Ectodermal cell (in vitro differentiated cells): ENCODE results near the gene VWA8.

ENCODE experiments used
- H3K27ac ChIP-seq: 2 replicates; pipeline ENCODE4 v1.7.0; 2013; ENCODE audit warnings: mild to moderate bottlenecking, low read depth, low read length; ENCODE audit not compliant: insufficient read depth, poor library complexity, severe bottlenecking
- H3K27me3 ChIP-seq: 2 replicates; pipeline ENCODE4 v1.7.0; 2013; ENCODE audit warnings: mild to moderate bottlenecking, low read length; ENCODE audit not compliant: insufficient read depth, control insufficient read depth, poor library complexity, severe bottlenecking
- H3K36me3 ChIP-seq: one replicate; pipeline ENCODE4 v1.7.0; 2013; ENCODE audit warnings: low read length; ENCODE audit not compliant: control insufficient read depth, insufficient read depth
- H3K4me1 ChIP-seq: one replicate; pipeline ENCODE4 v1.7.0; 2013; ENCODE audit warnings: low read length; ENCODE audit not compliant: control insufficient read depth, insufficient read depth
- H3K4me3 ChIP-seq: 2 replicates; pipeline ENCODE4 v1.7.0; 2013; ENCODE audit warnings: low read depth, low read length, control low read depth; ENCODE audit not compliant: insufficient read depth
- H3K9me3 ChIP-seq: 2 replicates; pipeline ENCODE4 v1.7.0; 2013; ENCODE audit warnings: mild to moderate bottlenecking, low read length, moderate library complexity; ENCODE audit not compliant: control insufficient read depth
- WGBS, 2 experiments: methylation state at CpG; one replicate each; pipeline ENCODE4 v1.1.7; 2013; ENCODE audit warnings: missing lambda C conversion rate in 2 of 2; 5-methylcytosine and 5-hydroxymethylcytosine counted together

VWA8 gene

DNA sequence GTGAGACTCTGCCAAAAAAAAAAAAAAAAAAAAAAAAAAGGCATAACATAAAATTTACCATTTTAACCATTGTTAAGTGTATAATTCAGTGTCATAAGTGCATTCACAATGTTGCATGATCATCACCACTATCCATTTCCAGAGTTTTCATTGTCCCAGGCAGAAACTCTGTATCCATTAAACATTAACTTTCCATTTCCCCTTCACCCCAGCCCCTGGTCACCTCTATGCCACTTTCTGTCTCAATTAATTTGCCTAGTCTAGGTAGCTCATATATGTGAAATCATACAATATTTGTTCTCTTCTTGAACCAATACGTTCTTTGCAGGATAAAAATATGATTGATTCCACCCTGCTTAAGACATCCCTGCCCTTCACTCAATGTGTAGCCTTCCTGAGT is 31.0 kb upstream of the VWA8 start:
- WGBS, 2 experiments, result 82 to 88% methylated on average over 1 of the region's 1 CpG
- Histone ChIP-seq H3K4me3 (no peak overlapping the region), H3K27me3 (no peaks in the 10 kb centered on the region), H3K27ac (no peak overlapping the region), H3K36me3 (no peaks in the 10 kb centered on the region), H3K9me3 (no peaks in the 10 kb centered on the region), H3K4me1 (no peaks in the 10 kb centered on the region)

DNA sequence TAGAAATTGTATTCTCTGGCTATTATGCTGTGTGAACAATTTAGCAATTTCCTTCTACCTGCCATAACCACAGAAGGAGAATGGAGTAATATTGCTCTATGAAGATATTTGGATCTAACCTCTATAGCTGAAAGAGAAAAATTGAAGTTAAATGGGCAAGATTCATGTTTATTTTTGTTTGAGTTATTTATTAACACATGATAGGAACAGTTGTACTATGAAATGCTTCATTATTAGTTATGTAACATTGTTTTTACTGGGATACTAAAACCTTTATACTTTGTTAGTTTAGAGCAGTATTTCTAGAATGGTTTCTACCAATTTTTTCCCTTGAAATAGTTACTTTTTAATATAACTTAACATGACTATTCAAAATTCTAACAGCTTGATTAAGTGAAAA is 27.3 kb upstream of the VWA8 start:
- Histone ChIP-seq H3K4me3 (no peak overlapping the region), H3K27ac (no peak overlapping the region), H3K9me3 (no peaks in the 10 kb centered on the region), H3K36me3 (no peaks in the 10 kb centered on the region), H3K27me3 (no peaks in the 10 kb centered on the region), H3K4me1 (no peaks in the 10 kb centered on the region)

DNA sequence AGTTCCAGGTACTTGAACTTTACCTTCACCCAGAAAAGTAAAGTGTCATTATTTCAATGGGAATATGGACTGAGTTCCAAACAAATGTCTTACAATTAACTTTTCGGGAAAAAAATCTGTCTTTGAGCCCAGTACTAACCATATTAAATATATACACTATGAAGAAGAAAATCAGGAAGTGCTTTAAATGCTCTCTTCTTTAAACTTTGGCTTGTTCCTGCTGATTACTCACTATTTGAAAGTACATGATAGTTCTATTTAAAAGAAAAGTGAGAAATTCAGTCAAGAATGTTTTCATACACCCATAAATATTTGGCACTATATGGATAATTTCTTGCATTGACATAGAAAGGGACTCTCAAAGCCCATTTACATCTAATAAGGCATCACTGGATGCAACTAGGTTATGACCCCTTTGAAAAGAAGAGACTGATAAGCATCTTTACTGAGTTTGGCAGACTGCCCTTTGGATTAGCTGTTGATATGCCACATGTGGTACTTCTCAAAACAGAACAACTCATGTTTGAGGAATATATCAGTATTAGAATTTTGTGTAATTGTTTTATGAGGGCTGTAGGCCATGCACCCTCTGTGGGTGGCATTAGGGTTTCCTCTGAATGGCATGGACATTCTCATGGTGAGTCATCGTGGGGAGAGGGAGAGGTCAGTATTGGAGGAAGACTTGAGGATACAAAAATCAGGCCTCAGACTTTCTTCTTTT is 25.0 kb upstream of the VWA8 start:
- 90 to 91% methylated on average over 1 to 2 of the region's 2 CpGs for whole genome bisulfite sequencing, 2 experiments
- H3K9me3 ChIP-seq, result no peaks in the 10 kb centered on the region
- H3K27ac ChIP-seq, result no peak overlapping the region
- no peak overlapping the region for H3K4me3 ChIP-seq
- no peaks in the 10 kb centered on the region for H3K27me3 ChIP-seq
- H3K36me3 ChIP-seq, result no peaks in the 10 kb centered on the region
- H3K4me1 ChIP-seq, result no peaks in the 10 kb centered on the region

DNA sequence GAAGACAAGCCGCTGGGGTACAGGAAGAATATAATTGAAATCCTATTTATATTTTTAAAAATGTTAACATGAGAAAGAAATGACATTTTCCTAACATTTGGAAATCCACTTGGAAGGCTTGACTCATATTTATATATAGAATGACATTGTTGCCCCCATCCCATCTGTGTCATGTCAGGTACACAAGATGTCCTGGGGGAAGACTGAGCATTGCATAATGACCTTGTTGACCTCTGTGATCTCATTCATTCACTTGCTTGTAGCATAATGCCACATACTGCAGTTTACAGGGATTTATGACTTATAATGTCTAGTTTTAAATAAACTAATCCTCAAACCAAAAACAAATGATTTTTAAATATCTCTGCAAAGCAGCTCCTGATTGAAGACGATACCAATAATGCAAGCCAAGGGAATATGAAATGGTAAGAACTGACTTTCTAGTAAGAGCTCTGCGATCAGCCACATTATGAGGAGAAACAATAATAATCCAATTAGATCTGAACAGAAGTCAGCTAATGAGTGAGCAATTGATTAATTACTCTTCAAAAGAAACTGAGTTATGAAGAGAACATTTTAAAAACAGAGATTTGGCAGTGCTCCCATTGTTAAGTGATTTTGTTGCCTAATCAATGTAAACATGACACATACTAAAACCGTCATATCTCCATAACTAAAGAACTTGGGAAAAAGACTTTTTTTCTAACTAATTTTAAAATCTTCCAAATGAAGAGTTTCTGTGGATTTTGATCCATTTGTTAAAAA is 21.2 kb upstream of the VWA8 start:
- no peak overlapping the region for H3K4me3 ChIP-seq
- H3K4me1 ChIP-seq, result no peaks in the 10 kb centered on the region
- H3K36me3 ChIP-seq, result no peaks in the 10 kb centered on the region
- 96 to 100% methylated on average over 1 to 3 of the region's 4 CpGs for WGBS, 2 experiments
- no peak overlapping the region for H3K27ac ChIP-seq
- no peaks in the 10 kb centered on the region for H3K27me3 ChIP-seq
- H3K9me3 ChIP-seq, result no peaks in the 10 kb centered on the region

DNA sequence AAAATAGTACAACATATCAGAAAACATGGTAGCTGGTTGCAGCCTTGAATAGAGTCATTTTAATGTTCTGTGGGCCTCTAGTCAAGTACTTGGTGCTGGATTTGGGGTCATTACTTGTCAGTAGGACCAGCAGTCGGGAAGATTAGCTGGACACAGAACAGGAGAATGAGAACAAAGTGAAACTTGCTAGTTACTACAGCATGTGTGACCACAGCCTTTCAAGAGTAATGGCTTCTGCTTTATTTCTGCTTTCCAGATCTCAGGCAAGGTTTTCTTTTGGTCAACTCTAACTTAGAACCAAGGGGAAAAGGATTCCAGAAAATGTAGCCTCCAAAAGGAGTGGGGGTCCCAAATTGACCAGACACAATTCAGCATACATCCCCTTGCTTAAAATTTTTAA is 17.1 kb upstream of the VWA8 start:
- Histone ChIP-seq H3K4me1 (peaks cover 3% of the 10 kb centered on the region), H3K9me3 (no peaks in the 10 kb centered on the region), H3K27me3 (no peaks in the 10 kb centered on the region), H3K36me3 (no peaks in the 10 kb centered on the region), H3K27ac (no peak overlapping the region), H3K4me3 (no peak overlapping the region)
- WGBS, 2 experiments, result 91 to 93% methylated on average over 1 of the region's 1 CpG

- H3K4me1 ChIP-seq, result peaks cover 5% of the 10 kb centered on the region
- H3K9me3 ChIP-seq, result no peaks in the 10 kb centered on the region
- no peaks in the 10 kb centered on the region for H3K27me3 ChIP-seq
- WGBS, 2 experiments, result 53 to 68% methylated on average over 3 of the region's 3 CpGs
- H3K4me3 ChIP-seq, result no peak overlapping the region
- no peak overlapping the region for H3K27ac ChIP-seq
- no peaks in the 10 kb centered on the region for H3K36me3 ChIP-seq
These were observed 15.6 kb upstream of the VWA8 start for GRCh38 chr13:41976476-41976875.

GRCh38 chr13:41974262-41974900 is 13.5 kb upstream of the VWA8 start:
- Histone ChIP-seq H3K36me3 (no peaks in the 10 kb centered on the region), H3K4me1 (peaks cover 5% of the 10 kb centered on the region), H3K27me3 (no peaks in the 10 kb centered on the region), H3K4me3 (no peak overlapping the region), H3K27ac (no peak overlapping the region), H3K9me3 (no peaks in the 10 kb centered on the region)
- 90 to 93% methylated on average over 8 to 11 of the region's 11 CpGs for WGBS, 2 experiments

- H3K27ac ChIP-seq, result no peak overlapping the region
- H3K27me3 ChIP-seq, result no peaks in the 10 kb centered on the region
- H3K36me3 ChIP-seq, result no peaks in the 10 kb centered on the region
- WGBS, 2 experiments, result 42 to 58% methylated on average over 6 to 7 of the region's 7 CpGs
- H3K4me1 ChIP-seq, result peaks cover 5% of the 10 kb centered on the region
- H3K9me3 ChIP-seq, result no peaks in the 10 kb centered on the region
- no peak overlapping the region for H3K4me3 ChIP-seq
These were observed 12.4 kb upstream of the VWA8 start for GRCh38 chr13:41973247-41973741.

- H3K27me3 ChIP-seq, result no peaks in the 10 kb centered on the region
- H3K27ac ChIP-seq, result no peak overlapping the region
- no peak overlapping the region for H3K4me3 ChIP-seq
- H3K4me1 ChIP-seq, result peaks cover 5% of the 10 kb centered on the region
- H3K36me3 ChIP-seq, result no peaks in the 10 kb centered on the region
- H3K9me3 ChIP-seq, result no peaks in the 10 kb centered on the region
- whole genome bisulfite sequencing, 2 experiments, result 93 to 95% methylated on average over 5 of the region's 5 CpGs
These were observed 10.9 kb upstream of the VWA8 start for GRCh38 chr13:41971848-41972247.

DNA sequence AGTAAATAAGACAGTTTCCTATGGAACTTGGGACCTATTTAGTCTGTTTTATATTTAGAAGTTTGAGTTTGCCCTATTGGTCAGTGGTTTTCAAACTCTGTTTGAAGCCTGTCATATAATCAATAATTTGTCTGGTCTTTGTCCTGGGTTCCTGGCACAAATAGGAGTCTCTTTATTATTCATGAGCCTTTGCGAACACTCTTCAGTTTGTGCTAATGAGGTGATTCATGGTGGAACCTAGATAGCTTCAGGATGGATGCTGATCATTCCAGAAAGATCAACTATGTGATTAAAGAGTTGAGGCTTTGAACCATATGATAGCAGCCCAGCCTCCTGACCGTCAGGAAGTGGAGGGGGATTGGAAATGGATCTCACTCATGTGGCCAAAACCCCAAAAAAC is 10.0 kb upstream of the VWA8 start:
- WGBS, 2 experiments, result 93 to 94% methylated on average over 2 of the region's 2 CpGs

More for the DNA sequence above, 10.0 kb upstream of the VWA8 start:
- no peaks in the 10 kb centered on the region for H3K36me3 ChIP-seq
- H3K27ac ChIP-seq, result no peak overlapping the region
- H3K4me1 ChIP-seq, result peaks cover 5% of the 10 kb centered on the region
- H3K4me3 ChIP-seq, result no peak overlapping the region
- H3K9me3 ChIP-seq, result no peaks in the 10 kb centered on the region
- H3K27me3 ChIP-seq, result no peaks in the 10 kb centered on the region
